ENCODE results near the gene TMEM87B. TPM values are rescaled to one million over a fixed set of nuclear protein-coding genes. Genes with fewer than 3 reads are reported as not detected.

TMEM87B gene
- total RNA-seq, 1 experiment from 2014 or later = 14.8 TPM

- Histone ChIP-seq H3K9me3 (ENCODE audit: control insufficient read depth in 1 of 2, insufficient read depth in 1 of 2, low read depth in 1 of 2, low read length in 2 of 2) (no peaks in the 10 kb centered on the region), H4K20me1 (ENCODE audit: insufficient read depth) (no peaks in the 10 kb centered on the region), H2AFZ (ENCODE audit: low read depth, low read length, poor library complexity, severe bottlenecking) (no peak overlapping the region), H3K9ac (ENCODE audit: low read length) (no peak overlapping the region), H3K4me2 (ENCODE audit: low read length) (no peak overlapping the region), H3K79me2 (ENCODE audit: insufficient read depth, low read length) (no peaks in the 10 kb centered on the region), H3K9me2 (ENCODE audit: insufficient read depth) (no peaks in the 10 kb centered on the region), H3K4me3 (replicated peaks in 1 of 2; ENCODE audit: low read depth in 1 of 2, low read length in 2 of 2) (no peak overlapping the region), H3K36me3 (ENCODE audit: control insufficient read depth in 1 of 2, insufficient read depth in 2 of 2, low read length in 2 of 2) (no peaks in the 10 kb centered on the region), H3K4me1 (ENCODE audit: control insufficient read depth in 1 of 2, insufficient read depth in 2 of 2, low read length in 2 of 2) (peaks cover 13 to 17% of the 10 kb centered on the region in 2 experiments; a peak in 3 of 4 replicates), H3K27ac (ENCODE audit: low read depth, low read length) (no peak overlapping the region), H3K27me3 (ENCODE audit: insufficient read depth, low read length) (no peaks in the 10 kb centered on the region)
- ChIA-PET RAD21 (ENCODE audit: low non-redundant PET in 1 of 2, low total read pairs in 2 of 2, uncharacterized antibody in 2 of 2, unreplicated experiment in 2 of 2) (no interaction called here), CTCF (no interaction called here), POLR2A (no interaction called here)
- DNase-seq (ENCODE audit: low read depth, low spot score) (no peak), ATAC-seq (no peak)
- BruUV-seq (replicated peaks) = no TSS peak
- TF ChIP-seq POLR2AphosphoS5 (IDR thresholded peaks at IDR 0.05; ENCODE audit: low read depth, low read length) = no peak
- TF ChIP-seq, protein P1, sequence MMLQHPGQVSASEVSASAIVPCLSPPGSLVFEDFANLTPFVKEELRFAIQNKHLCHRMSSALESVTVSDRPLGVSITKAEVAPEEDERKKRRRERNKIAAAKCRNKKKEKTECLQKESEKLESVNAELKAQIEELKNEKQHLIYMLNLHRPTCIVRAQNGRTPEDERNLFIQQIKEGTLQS (IDR thresholded peaks at IDR 0.05) = no peak
- TF ChIP-seq EGR1 (IDR thresholded peaks at IDR 0.05; ENCODE audit: low read depth) = no peak
- intact Hi-C loops (cut with micrococcal nuclease) = no loop called here
These were observed 36.2 kb upstream of the TMEM87B start for GRCh38 chr2:112018846-112019245.

GRCh38 chr2:112019569-112019982 is 35.5 kb upstream of the TMEM87B start:
- H3K27ac ChIP-seq (ENCODE audit: low read depth, low read length) = no peak overlapping the region
- H3K4me3 ChIP-seq (replicated peaks in 1 of 2; ENCODE audit: low read depth in 1 of 2, low read length in 2 of 2) = no peak overlapping the region
- ChIA-PET CTCF (interaction anchor here (1.3 kb wide), 1 partner anchor 13 kb away, joined by 5 read pairs; no protein-coding TSS in a partner anchor), RAD21 (ENCODE audit: low non-redundant PET in 1 of 2, low total read pairs in 2 of 2, uncharacterized antibody in 2 of 2, unreplicated experiment in 2 of 2) (no interaction called here), POLR2A (interaction anchor here (0.6 kb wide), 1 partner anchor 44 kb away, joined by 3 read pairs; no protein-coding TSS in a partner anchor)
- no peak overlapping the region for H3K4me2 ChIP-seq (ENCODE audit: low read length)
- no peaks in the 10 kb centered on the region for H3K9me2 ChIP-seq (ENCODE audit: insufficient read depth)
- no peaks in the 10 kb centered on the region for H3K9me3 ChIP-seq (ENCODE audit: control insufficient read depth in 1 of 2, insufficient read depth in 1 of 2, low read depth in 1 of 2, low read length in 2 of 2)
- H3K9ac ChIP-seq (ENCODE audit: low read length) = no peak overlapping the region
- peaks cover 13 to 17% of the 10 kb centered on the region in 2 experiments; a peak in 3 of 4 replicates for H3K4me1 ChIP-seq (ENCODE audit: control insufficient read depth in 1 of 2, insufficient read depth in 2 of 2, low read length in 2 of 2)
- no TSS peak for BruUV-seq (replicated peaks)
- no peaks in the 10 kb centered on the region for H3K79me2 ChIP-seq (ENCODE audit: insufficient read depth, low read length)
- TF ChIP-seq ZBTB33 (IDR thresholded peaks at IDR 0.05; ENCODE audit: extremely low read depth, insufficient replicate concordance, low read length) = no peak
- TF ChIP-seq SRF (IDR thresholded peaks at IDR 0.05; ENCODE audit: low read depth) = no peak
- no peaks in the 10 kb centered on the region for H3K27me3 ChIP-seq (ENCODE audit: insufficient read depth, low read length)
- no peaks in the 10 kb centered on the region for H3K36me3 ChIP-seq (ENCODE audit: control insufficient read depth in 1 of 2, insufficient read depth in 2 of 2, low read length in 2 of 2)
- intact Hi-C loops (cut with micrococcal nuclease) = no loop called here
- no peak overlapping the region for H2AFZ ChIP-seq (ENCODE audit: low read depth, low read length, poor library complexity, severe bottlenecking)
- no peak for ATAC-seq
- H4K20me1 ChIP-seq (ENCODE audit: insufficient read depth) = no peaks in the 10 kb centered on the region
- no peak for DNase-seq (ENCODE audit: low read depth, low spot score)

Data from HCT116 (cell line).